Activated naive CD4-positive, alpha-beta T cell treated with anti-CD3 and anti-CD28 coated beads, Interleukin-2, amount 10 ng/mL, durations not matched to agents 7 days and 5 days (primary cell): ENCODE data around the gene AZIN2.

ENCODE experiments used
- CTCF ChIA-PET: fragments of 350-600 bp; sonication (Branson Sonifier 250); formaldehyde crosslinking; loops from one replicate; lab custom pipeline; 2021; ENCODE audit warnings: antibody characterized with exemption; lab: Charles Lee
- DNase-seq: peaks from one replicate; pipeline ENCODE4 v3.0.0-alpha.2; 2020
- H3K27ac Mint-ChIP-seq: one replicate; pipeline ENCODE4 v1.8.0; 2021; ENCODE audit warnings: mild to moderate bottlenecking, moderate library complexity, mixed read lengths
- H3K27me3 Mint-ChIP-seq: one replicate; pipeline ENCODE4 v1.8.0; 2021; ENCODE audit warnings: mild to moderate bottlenecking, mixed read lengths
- H3K36me3 Mint-ChIP-seq: one replicate; pipeline ENCODE4 v1.8.0; 2021; ENCODE audit warnings: mixed read lengths
- H3K4me1 Mint-ChIP-seq: one replicate; pipeline ENCODE4 v1.8.0; 2021; ENCODE audit warnings: mixed read lengths
- H3K4me3 Mint-ChIP-seq: one replicate; pipeline ENCODE4 v1.8.0; 2021; ENCODE audit warnings: mild to moderate bottlenecking, moderate library complexity, mixed read lengths
- H3K9me3 Mint-ChIP-seq: one replicate; pipeline ENCODE4 v1.8.0; 2021; ENCODE audit warnings: mixed read lengths

AZIN2 gene

GRCh38 chr1:33148615-33149014, 67.7 kb downstream of the AZIN2 start:
- CTCF ChIA-PET, result interaction anchor here (1.1 kb wide), 1 partner anchor 11 kb away, joined by 4 read pairs; no protein-coding TSS in a partner anchor
- H3K27ac Mint-ChIP-seq, result no peak overlapping the region

GRCh38 chr1:33149453-33150190, 68.7 kb downstream of the AZIN2 start:
- H3K4me3 Mint-ChIP-seq, result no peak overlapping the region
- CTCF ChIA-PET, result interaction anchor here (0.8 to 1.4 kb wide), 4 partner anchors 9 to 23 kb away, joined by 3 to 4 read pairs (median 4); no protein-coding TSS in a partner anchor
- DNase-seq, result no peak
- no peaks in the 10 kb centered on the region for H3K9me3 Mint-ChIP-seq
- H3K36me3 Mint-ChIP-seq, result peaks cover 13% of the 10 kb centered on the region
- no peaks in the 10 kb centered on the region for H3K27me3 Mint-ChIP-seq
- peaks cover 4% of the 10 kb centered on the region for H3K4me1 Mint-ChIP-seq
- H3K27ac Mint-ChIP-seq, result no peak overlapping the region

More at GRCh38 chr1:33148615-33149014, 67.7 kb downstream of the AZIN2 start:
- no peak overlapping the region for H3K4me3 Mint-ChIP-seq
- no peak for DNase-seq
- peaks cover 4% of the 10 kb centered on the region for H3K4me1 Mint-ChIP-seq
- no peaks in the 10 kb centered on the region for H3K27me3 Mint-ChIP-seq
- no peaks in the 10 kb centered on the region for H3K9me3 Mint-ChIP-seq
- peaks cover 13% of the 10 kb centered on the region for H3K36me3 Mint-ChIP-seq

GRCh38 chr1:33150522-33150921, 69.6 kb downstream of the AZIN2 start:
- CTCF ChIA-PET, result interaction anchor here (0.9 to 1.4 kb wide), 3 partner anchors 10 to 16 kb away, joined by 3 to 4 read pairs (median 4); no protein-coding TSS in a partner anchor
- Mint-ChIP-seq H3K36me3 (peaks cover 11% of the 10 kb centered on the region), H3K9me3 (no peaks in the 10 kb centered on the region), H3K4me3 (no peak overlapping the region), H3K27me3 (no peaks in the 10 kb centered on the region), H3K27ac (no peak overlapping the region), H3K4me1 (peaks cover 4% of the 10 kb centered on the region)
- no peak for DNase-seq

- peaks cover 8% of the 10 kb centered on the region for H3K36me3 Mint-ChIP-seq
- no peak overlapping the region for H3K27ac Mint-ChIP-seq
- H3K4me3 Mint-ChIP-seq, result no peak overlapping the region
- no peak for DNase-seq
- no peaks in the 10 kb centered on the region for H3K9me3 Mint-ChIP-seq
- H3K27me3 Mint-ChIP-seq, result no peaks in the 10 kb centered on the region
- CTCF ChIA-PET, result no interaction called here
- peaks cover 4% of the 10 kb centered on the region for H3K4me1 Mint-ChIP-seq
Measured at GRCh38 chr1:33151116-33151515, 70.2 kb downstream of the AZIN2 start.

GRCh38 chr1:33152685-33153432, 71.9 kb downstream of the AZIN2 start:
- H3K27me3 Mint-ChIP-seq, result no peaks in the 10 kb centered on the region

GRCh38 chr1:33153650-33154049, 72.7 kb downstream of the AZIN2 start:
- Mint-ChIP-seq H3K4me3 (no peak overlapping the region), H3K9me3 (no peaks in the 10 kb centered on the region), H3K36me3 (no peaks in the 10 kb centered on the region), H3K27me3 (no peaks in the 10 kb centered on the region), H3K4me1 (peaks cover 4% of the 10 kb centered on the region), H3K27ac (no peak overlapping the region)
- CTCF ChIA-PET, result no interaction called here
- DNase-seq, result no peak

More at GRCh38 chr1:33152685-33153432, 71.9 kb downstream of the AZIN2 start:
- Mint-ChIP-seq H3K27ac (no peak overlapping the region), H3K4me1 (peaks cover 4% of the 10 kb centered on the region), H3K9me3 (no peaks in the 10 kb centered on the region), H3K36me3 (no peaks in the 10 kb centered on the region), H3K4me3 (no peak overlapping the region)
- CTCF ChIA-PET, result no interaction called here
- no peak for DNase-seq

- Mint-ChIP-seq H3K4me3 (no peak overlapping the region), H3K9me3 (no peaks in the 10 kb centered on the region), H3K27ac (no peak overlapping the region), H3K27me3 (no peaks in the 10 kb centered on the region), H3K36me3 (peaks cover 2% of the 10 kb centered on the region), H3K4me1 (peaks cover 4% of the 10 kb centered on the region)
- no peak for DNase-seq
- CTCF ChIA-PET, result no interaction called here
Measured at GRCh38 chr1:33155877-33156538, 75.1 kb downstream of the AZIN2 start.

GRCh38 chr1:33157131-33157530, 76.2 kb downstream of the AZIN2 start:
- CTCF ChIA-PET, result no interaction called here
- H3K27ac Mint-ChIP-seq, result no peak overlapping the region
- no peak overlapping the region for H3K4me3 Mint-ChIP-seq
- H3K9me3 Mint-ChIP-seq, result no peaks in the 10 kb centered on the region
- DNase-seq, result no peak
- peaks cover 2% of the 10 kb centered on the region for H3K36me3 Mint-ChIP-seq
- H3K4me1 Mint-ChIP-seq, result peaks cover 4% of the 10 kb centered on the region
- no peaks in the 10 kb centered on the region for H3K27me3 Mint-ChIP-seq

- Mint-ChIP-seq H3K36me3 (peaks cover 2% of the 10 kb centered on the region), H3K27me3 (no peaks in the 10 kb centered on the region), H3K9me3 (no peaks in the 10 kb centered on the region), H3K4me3 (no peak overlapping the region), H3K4me1 (no peaks in the 10 kb centered on the region), H3K27ac (no peak overlapping the region)
- no peak for DNase-seq
- CTCF ChIA-PET, result interaction anchor here (0.6 kb wide), 1 partner anchor 151 kb away, joined by 3 read pairs; no protein-coding TSS in a partner anchor
Measured at GRCh38 chr1:33158366-33158765, 77.4 kb downstream of the AZIN2 start.

- Mint-ChIP-seq H3K4me3 (no peak overlapping the region), H3K27me3 (no peaks in the 10 kb centered on the region), H3K9me3 (no peaks in the 10 kb centered on the region), H3K4me1 (no peaks in the 10 kb centered on the region), H3K36me3 (peaks cover 3% of the 10 kb centered on the region), H3K27ac (no peak overlapping the region)
- DNase-seq, result no peak
- CTCF ChIA-PET, result interaction anchor here (0.8 kb wide), 1 partner anchor 136 kb away, joined by 3 read pairs; no protein-coding TSS in a partner anchor
Measured at GRCh38 chr1:33159577-33159976, 78.6 kb downstream of the AZIN2 start.

GRCh38 chr1:33161061-33161681, 80.2 kb downstream of the AZIN2 start:
- peaks cover 6% of the 10 kb centered on the region for H3K36me3 Mint-ChIP-seq
- H3K27ac Mint-ChIP-seq, result no peak overlapping the region
- CTCF ChIA-PET, result no interaction called here

GRCh38 chr1:33162141-33162540, 81.2 kb downstream of the AZIN2 start:
- Mint-ChIP-seq H3K27me3 (no peaks in the 10 kb centered on the region), H3K9me3 (no peaks in the 10 kb centered on the region), H3K36me3 (peaks cover 6% of the 10 kb centered on the region), H3K4me1 (no peaks in the 10 kb centered on the region), H3K27ac (no peak overlapping the region), H3K4me3 (no peak overlapping the region)
- no peak for DNase-seq
- CTCF ChIA-PET, result interaction anchor here (0.6 kb wide), 1 partner anchor 180 kb away, joined by 3 read pairs; no protein-coding TSS in a partner anchor

More at GRCh38 chr1:33161061-33161681, 80.2 kb downstream of the AZIN2 start:
- H3K9me3 Mint-ChIP-seq, result no peaks in the 10 kb centered on the region
- H3K27me3 Mint-ChIP-seq, result no peaks in the 10 kb centered on the region
- DNase-seq, result no peak
- H3K4me1 Mint-ChIP-seq, result no peaks in the 10 kb centered on the region
- no peak overlapping the region for H3K4me3 Mint-ChIP-seq

- CTCF ChIA-PET, result no interaction called here
- no peak for DNase-seq
- Mint-ChIP-seq H3K36me3 (peaks cover 6% of the 10 kb centered on the region), H3K4me1 (no peaks in the 10 kb centered on the region), H3K4me3 (no peak overlapping the region), H3K9me3 (no peaks in the 10 kb centered on the region), H3K27me3 (no peaks in the 10 kb centered on the region), H3K27ac (no peak overlapping the region)
Measured at GRCh38 chr1:33163621-33164519, 82.9 kb downstream of the AZIN2 start.
